Measurements from ENCODE around the gene SGPP1. TPM values are rescaled to one million over a fixed set of nuclear protein-coding genes. Genes with fewer than 3 reads are reported as not detected.
"Not testable (repeated sequence)": the region's sequence is repeated elsewhere in the genome, so short reads cannot be mapped to it uniquely, and the experiment has no call there.

Gene SGPP1
- total RNA-seq, 4 donors from 2014 or later, result 5.9 to 13.9 (median 6.8) TPM

DNA sequence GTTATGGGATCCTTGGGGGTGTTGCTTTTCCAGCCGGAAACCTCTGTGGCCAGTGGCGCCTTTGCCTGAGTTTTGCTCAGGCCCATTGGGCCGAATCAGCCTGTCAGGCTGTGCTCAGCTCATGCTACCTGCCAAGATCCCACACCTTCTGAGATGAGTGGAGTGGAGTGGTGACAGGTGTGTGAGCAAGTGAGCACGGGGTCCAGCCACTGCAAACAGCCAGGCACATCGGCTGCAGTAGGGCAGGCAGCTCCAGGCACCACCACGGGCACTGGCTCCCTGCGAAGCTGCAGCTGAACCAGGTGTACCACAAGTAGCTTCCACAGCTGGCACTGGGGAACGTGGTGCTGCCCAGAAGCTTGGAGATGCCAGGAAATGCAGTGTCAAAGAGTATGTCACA lies 65.1 kb downstream of the SGPP1 start:
- WGBS, 2 donors, result 91 to 96% methylated on average over 7 to 8 of the region's 8 CpGs
- TF ChIP-seq, protein P1, sequence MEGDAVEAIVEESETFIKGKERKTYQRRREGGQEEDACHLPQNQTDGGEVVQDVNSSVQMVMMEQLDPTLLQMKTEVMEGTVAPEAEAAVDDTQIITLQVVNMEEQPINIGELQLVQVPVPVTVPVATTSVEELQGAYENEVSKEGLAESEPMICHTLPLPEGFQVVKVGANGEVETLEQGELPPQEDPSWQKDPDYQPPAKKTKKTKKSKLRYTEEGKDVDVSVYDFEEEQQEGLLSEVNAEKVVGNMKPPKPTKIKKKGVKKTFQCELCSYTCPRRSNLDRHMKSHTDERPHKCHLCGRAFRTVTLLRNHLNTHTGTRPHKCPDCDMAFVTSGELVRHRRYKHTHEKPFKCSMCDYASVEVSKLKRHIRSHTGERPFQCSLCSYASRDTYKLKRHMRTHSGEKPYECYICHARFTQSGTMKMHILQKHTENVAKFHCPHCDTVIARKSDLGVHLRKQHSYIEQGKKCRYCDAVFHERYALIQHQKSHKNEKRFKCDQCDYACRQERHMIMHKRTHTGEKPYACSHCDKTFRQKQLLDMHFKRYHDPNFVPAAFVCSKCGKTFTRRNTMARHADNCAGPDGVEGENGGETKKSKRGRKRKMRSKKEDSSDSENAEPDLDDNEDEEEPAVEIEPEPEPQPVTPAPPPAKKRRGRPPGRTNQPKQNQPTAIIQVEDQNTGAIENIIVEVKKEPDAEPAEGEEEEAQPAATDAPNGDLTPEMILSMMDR (IDR thresholded peaks at IDR 0.05), result no peak
- TF ChIP-seq POLR2A (IDR thresholded peaks at IDR 0.05), result no peak
- no peak overlapping the region for H3K4me3 ChIP-seq (ENCODE audit: low read depth, poor library complexity, severe bottlenecking)
- intact Hi-C loops (cut with DNase I; ENCODE audit: low total_unique reads), result no loop called here
- no peak for DNase-seq (ENCODE audit: low spot score in 2 of 2)

GRCh38 chr14:63661881-63662280 lies 66.0 kb downstream of the SGPP1 start:
- intact Hi-C loops (cut with DNase I; ENCODE audit: low total_unique reads); DNase-seq (ENCODE audit: low spot score in 2 of 2); H3K4me3 ChIP-seq (ENCODE audit: low read depth, poor library complexity, severe bottlenecking): not testable (repeated sequence)
- 95 to 96% methylated on average over 10 of the region's 10 CpGs for WGBS, 2 donors

DNA sequence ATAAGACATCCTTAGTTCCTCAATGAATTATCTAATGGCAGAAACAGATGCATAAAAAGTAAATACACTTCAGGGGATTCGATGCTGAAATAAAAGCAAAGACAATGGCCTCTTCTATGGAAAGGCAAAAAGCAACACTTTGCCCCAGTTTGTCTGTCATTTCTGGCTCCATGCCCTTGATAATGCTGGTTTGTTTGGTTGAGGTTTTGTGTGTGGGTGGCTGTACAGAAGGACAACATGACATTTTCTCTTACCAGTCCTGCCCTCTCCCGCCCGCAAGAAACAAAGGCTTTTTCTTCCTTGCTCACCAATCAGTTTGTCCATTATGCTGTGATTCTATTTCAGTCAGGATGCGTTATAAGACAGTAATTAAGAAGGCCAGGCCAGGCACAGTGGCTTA lies 68.1 kb downstream of the SGPP1 start:
- DNase-seq (ENCODE audit: low spot score in 2 of 2), result no peak
- WGBS, 2 donors, result 77 to 87% methylated on average over 4 of the region's 4 CpGs
- H3K4me3 ChIP-seq (ENCODE audit: low read depth, poor library complexity, severe bottlenecking), result no peak overlapping the region
- intact Hi-C loops (cut with DNase I; ENCODE audit: low total_unique reads), result no loop called here
- TF ChIP-seq POLR2A (IDR thresholded peaks at IDR 0.05), result no peak
- TF ChIP-seq, protein P1 (IDR thresholded peaks at IDR 0.05), result no peak

DNA sequence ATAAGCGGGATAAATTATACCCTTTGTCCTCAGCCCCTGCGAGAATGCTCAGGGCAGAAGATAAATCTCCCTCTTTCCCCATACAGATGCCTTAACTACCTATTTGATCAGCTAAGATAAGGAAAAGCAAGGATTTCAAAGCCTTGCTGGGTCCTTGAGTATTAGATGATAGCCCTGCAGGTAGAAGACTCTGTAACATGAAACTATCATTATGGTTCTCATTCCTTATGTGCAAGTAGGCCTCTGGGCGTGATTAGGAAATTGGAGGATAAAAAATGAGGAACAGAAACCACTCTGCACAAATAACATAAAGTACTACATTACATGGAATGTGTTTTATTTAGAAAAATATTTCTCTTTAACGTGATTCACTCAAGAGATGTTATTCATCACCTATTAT lies 71.7 kb downstream of the SGPP1 start:
- no peak for TF ChIP-seq POLR2A (IDR thresholded peaks at IDR 0.05)
- TF ChIP-seq, protein P1 (IDR thresholded peaks at IDR 0.05), result no peak
- WGBS, 2 donors, result 79 to 84% methylated on average over 4 of the region's 4 CpGs
- intact Hi-C loops (cut with DNase I; ENCODE audit: low total_unique reads), result no loop called here
- no peak for DNase-seq (ENCODE audit: low spot score in 2 of 2)
- H3K4me3 ChIP-seq (ENCODE audit: low read depth, poor library complexity, severe bottlenecking), result no peak overlapping the region

DNA sequence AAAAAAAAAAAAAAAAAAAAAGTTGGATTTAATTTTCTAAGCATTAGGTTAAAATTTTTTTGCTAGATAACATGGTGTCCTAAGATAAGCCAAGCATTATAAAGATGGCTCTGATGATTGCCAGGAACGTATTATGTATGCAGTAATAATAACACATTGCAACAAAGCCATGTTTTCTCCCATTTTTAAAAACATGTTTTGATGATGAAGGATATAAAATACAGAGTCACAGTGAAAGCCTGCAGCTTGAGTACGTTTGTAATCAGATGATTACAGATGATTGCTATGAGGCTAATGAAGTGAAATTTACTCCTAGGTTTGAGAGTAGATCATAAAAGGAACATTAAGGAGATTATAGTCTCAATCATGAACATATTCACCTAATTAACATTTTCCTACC lies 72.9 kb downstream of the SGPP1 start:
- intact Hi-C loops (cut with DNase I; ENCODE audit: low total_unique reads), result no loop called here
- H3K4me3 ChIP-seq (ENCODE audit: low read depth, poor library complexity, severe bottlenecking), result no peak overlapping the region
- no peak for DNase-seq (ENCODE audit: low spot score in 2 of 2)
- TF ChIP-seq POLR2A (IDR thresholded peaks at IDR 0.05), result no peak
- TF ChIP-seq, protein P1 (IDR thresholded peaks at IDR 0.05), result no peak
- 74 to 81% methylated on average over 2 of the region's 2 CpGs for WGBS, 2 donors

GRCh38 chr14:63654346-63654745 lies 73.5 kb downstream of the SGPP1 start:
- no peak for DNase-seq (ENCODE audit: low spot score in 2 of 2)
- intact Hi-C loops (cut with DNase I; ENCODE audit: low total_unique reads), result no loop called here
- 93 to 95% methylated on average over 2 of the region's 2 CpGs for WGBS, 2 donors
- no peak overlapping the region for H3K4me3 ChIP-seq (ENCODE audit: low read depth, poor library complexity, severe bottlenecking)
- TF ChIP-seq, protein P1 (IDR thresholded peaks at IDR 0.05), result no peak
- TF ChIP-seq POLR2A (IDR thresholded peaks at IDR 0.05), result no peak

Measured in lower leg skin (tissue), 4 donors.